Activated naive CD8-positive, alpha-beta T cell treated with anti-CD3 and anti-CD28 coated beads, Interleukin-2, amount 50 U/mL, for 16 hours (primary cell): ENCODE measurements around the gene PATE1.
"Not testable (repeated sequence)": the region's sequence is repeated elsewhere in the genome, so short reads cannot be mapped to it uniquely, and the experiment has no call there.

Experiments
- DNase-seq: peaks from one replicate; pipeline ENCODE4 v3.0.0-alpha.2; 2020; ENCODE audit warnings: low read depth, low spot score

PATE1 gene

DNA sequence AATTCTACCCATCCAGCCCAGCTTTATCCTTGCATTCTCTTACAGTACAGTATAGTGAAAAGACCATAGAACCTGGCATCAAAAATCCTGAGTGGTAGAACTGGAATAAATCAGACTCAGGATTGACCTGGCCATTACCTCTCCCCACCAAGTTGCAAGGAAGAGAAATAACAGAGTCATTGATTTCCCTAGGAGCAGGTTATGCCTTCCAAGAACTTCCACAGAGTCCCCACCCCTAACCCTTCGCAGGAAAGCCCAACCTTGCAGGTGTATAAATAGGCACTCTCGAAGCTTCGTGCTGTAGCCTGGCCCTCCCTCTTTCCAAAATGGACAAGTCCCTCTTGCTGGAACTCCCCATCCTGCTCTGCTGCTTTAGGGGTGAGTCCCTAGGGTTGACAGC is at the start of gene PATE1:
Gene PATE1, plus strand, starts transcription at position 301 of the 400 bp plus-strand sequence. Its CDS starts 26 bp downstream, at position 327.
- no peak for DNase-seq

- no peak for DNase-seq
Observed at GRCh38 chr11:125701018-125701610, 45.0 kb upstream of the PATE1 start.

GRCh38 chr11:125701858-125702621 is 44.0 kb upstream of the PATE1 start:
- no peak for DNase-seq

GRCh38 chr11:125704686-125705085 is 41.4 kb upstream of the PATE1 start:
- not testable (repeated sequence) for DNase-seq

DNA sequence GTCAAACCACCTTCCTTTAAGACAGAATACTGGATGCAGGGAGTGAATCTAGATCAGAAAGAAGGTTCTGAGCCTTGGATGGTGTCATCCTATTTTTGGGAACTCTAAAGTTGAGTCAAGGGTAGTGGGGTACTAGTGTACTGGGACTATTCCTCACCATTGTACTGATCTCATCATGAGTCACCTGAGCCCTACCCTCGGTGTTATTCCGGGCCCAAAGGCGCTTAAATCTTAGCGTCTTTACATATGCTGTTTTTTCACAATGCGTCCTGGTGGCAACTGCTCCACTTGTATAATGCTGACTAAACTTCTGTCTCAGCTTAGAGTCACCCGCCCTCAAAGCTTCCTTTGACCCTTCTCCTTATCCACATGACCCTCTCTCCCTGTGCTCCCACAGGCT is 25.3 kb upstream of the PATE1 start:
- no peak for DNase-seq

DNA sequence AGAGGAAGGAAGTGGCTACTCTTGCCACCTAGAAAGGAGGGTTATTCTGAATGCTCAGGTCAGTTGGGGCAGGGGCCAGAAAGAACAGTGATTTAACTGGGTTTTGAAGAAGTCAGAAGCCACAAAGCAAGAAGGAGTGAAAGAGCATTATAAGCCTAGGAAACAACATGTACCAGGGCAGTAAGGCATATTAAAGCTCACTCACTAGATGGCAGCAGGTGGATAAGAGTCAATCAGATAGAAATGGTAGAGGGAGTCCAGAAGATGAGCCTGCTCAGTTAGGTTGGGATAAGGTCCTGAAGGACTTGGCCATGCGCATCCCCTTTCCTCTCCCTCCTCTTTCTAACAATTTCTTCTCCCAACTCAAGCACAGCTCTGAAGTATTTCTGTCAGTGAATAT is 22.0 kb upstream of the PATE1 start:
- DNase-seq, result no peak

DNA sequence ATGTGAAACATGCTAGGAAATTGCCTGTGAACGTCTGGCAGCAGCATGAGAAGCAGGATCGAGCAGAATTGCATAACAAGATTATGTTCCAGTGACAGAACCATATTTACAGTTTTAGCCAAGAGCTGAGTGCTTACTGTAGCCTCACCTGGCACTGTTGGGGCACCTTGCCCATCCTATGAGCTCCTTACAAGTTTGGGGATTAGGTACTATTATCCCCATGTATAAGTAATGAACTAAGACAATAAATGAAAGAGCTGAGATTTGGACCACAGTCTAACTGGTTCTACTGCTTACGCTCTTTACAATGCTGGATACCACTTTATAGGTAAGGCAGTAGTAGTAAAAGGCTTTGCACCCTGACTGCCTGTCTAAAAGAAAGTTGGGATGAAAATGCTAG is 17.1 kb upstream of the PATE1 start:
- DNase-seq, result no peak

DNA sequence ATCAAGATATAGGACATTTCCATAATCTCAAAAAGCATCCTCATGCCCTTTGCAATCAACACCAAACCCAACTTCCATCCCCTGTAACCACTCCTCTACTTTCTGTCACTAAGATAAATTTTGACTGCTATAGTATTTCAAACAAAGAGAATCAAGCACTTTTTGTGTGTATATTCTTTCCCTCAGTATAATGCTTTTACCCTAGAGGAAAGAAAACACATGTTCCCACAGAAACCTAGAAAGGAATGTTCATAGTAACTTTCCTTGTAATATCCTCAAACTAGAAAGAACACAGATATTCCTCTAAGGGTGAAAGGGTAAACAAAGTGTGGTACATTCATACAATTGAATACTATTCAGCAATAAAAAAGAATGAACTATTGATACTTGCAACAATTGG is 5.5 kb upstream of the PATE1 start:
- no peak for DNase-seq

DNA sequence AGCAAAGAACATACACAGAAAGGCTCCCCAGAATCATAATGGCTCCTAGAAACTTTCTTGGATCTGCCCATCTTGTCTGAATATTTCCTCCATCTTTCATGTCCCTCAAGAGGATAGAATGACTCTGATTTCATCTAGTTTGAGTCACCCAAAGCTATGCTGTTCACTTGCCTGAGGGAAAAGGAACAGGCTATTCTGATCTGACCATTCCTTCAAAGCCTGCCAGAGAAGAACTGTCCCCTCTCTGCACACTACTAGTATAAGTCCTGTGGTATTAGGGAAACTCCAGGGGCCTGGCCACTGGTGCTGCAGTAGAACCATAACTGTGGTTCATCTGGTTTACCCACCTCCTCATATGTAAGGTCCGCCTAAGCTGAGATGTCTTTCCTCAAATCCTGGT is 2.4 kb upstream of the PATE1 start:
- no peak for DNase-seq

- no peak for DNase-seq
Observed at GRCh38 chr11:125750629-125751028, 4.5 kb downstream of the PATE1 start.

GRCh38 chr11:125756050-125756449 is 10.0 kb downstream of the PATE1 start:
- DNase-seq, result no peak

DNA sequence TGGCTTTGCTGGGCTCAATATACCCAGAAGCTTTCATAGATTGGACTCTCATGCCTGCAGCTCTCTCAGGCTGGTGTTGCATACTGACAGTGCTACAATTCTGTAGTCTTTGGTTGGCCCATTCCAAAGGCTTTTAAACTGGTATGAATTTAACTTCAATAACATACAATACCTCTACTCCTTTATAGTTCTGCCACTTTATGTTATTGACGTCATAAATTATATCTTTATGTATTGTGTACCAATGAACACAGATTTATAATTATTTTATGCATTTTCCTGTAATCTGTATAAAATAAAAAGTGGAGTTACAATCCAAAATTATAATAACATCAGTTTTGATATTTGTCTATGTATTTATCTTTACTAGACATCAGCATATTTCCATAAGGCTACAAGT is 16.4 kb downstream of the PATE1 start:
- DNase-seq, result no peak

- DNase-seq, result no peak
Observed at GRCh38 chr11:125763483-125763882, 17.4 kb downstream of the PATE1 start.

- DNase-seq, result no peak
Observed at GRCh38 chr11:125766251-125766650, 20.2 kb downstream of the PATE1 start.

GRCh38 chr11:125768336-125769046 is 22.4 kb downstream of the PATE1 start:
- DNase-seq, result no peak

GRCh38 chr11:125770583-125770982 is 24.5 kb downstream of the PATE1 start:
- DNase-seq, result no peak

DNA sequence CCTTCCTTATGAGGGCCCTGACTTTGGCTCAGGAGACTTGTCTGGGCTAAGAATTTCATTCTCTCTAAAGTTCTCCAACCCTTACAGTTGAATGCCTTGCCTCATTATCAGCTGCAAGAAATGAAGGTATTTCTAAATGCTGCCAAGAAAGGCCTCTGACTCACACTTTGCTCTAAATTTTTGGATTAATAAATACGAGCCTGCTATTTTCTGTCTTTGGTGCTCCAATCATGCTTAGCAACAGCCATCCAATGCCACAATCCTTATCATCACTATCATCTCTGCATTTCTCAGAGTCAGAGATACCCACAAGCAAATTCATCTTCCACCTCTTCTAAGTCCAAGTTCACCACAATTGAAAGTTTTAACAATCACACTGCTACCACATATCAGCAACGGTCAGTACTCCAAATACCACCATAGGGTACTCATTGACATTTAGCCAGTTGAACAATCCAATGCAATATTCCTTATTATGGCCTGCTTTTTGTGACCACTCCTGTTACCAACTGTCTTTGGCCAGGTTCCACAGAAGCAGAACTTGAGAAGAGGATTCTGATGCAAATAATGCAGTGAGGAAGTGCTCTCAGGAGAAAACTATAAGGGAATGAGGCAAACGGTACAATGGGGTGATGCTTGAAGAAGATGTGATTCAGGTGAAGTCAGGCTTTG is 26.9 kb downstream of the PATE1 start:
- no peak for DNase-seq

DNA sequence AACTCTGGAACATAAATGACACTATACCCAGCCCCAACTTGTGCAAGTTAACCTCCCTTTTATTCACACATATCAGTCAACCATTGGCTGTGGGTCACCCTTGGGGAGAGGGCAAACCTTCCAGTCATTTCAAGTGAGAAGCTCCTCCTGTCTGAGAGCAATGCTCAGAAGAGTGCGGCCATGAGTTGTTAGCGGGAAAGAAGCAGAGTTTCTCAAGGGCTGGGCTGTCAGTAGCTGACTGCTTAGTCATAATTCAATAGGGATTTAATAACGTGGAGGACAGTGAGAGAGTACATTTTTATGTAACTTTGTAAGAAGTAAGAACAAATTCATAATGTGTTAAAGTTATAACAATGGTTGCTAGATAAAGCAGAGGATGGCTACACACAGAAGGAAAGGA is 27.4 kb downstream of the PATE1 start:
- DNase-seq, result no peak

- no peak for DNase-seq
Observed at GRCh38 chr11:125777309-125777708, 31.2 kb downstream of the PATE1 start.

- DNase-seq, result no peak
Observed at GRCh38 chr11:125778728-125779127, 32.6 kb downstream of the PATE1 start, which contains the start of gene PATE2. PATE2 (minus strand) TSS chr11:125778828; CDS start chr11:125778773, 55 bp downstream.

DNA sequence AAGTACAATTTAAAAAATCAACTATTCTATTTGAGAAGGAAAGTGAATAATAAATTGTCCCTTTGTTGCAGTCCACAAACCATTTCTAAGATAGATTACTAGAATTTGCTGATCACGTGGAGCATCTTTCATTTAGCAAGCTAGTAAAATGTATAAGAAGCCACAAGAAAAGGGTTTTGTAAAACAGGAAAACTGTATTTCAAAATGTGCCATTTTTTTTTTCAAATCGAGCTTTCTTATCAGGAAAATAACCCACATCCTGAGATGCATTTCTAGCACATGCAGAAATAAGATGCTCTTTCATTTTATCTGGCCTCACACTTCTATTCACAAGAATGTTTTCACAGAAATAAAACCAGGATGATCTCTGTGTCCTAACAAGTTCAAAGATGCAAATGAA is 38.6 kb downstream of the PATE1 start:
- no peak for DNase-seq

GRCh38 chr11:125787827-125788226 is 41.7 kb downstream of the PATE1 start, which contains the start of gene PATE3:
PATE3 (plus strand) TSS chr11:125788127; CDS start chr11:125788152, 25 bp downstream.
- no peak for DNase-seq
